Smooth muscle cell (in vitro differentiated cells): ENCODE results near the gene RPTOR. TPM values are rescaled to one million over a fixed set of nuclear protein-coding genes. Genes with fewer than 3 reads are reported as not detected.

Experiments
- DNase-seq: peaks from one replicate; lab custom pipeline; 2025; ENCODE audit not compliant: unreplicated experiment; lab: John Stamatoyannopoulos, UW
- H2AFZ ChIP-seq: fragments of 200-600 bp; sonication (generic); 2 replicates; pipeline ENCODE4 v1.6.0; 2016; ENCODE audit warnings: antibody characterized with exemption, low read depth, mild to moderate bottlenecking
- H3F3A ChIP-seq: fragments of 200-600 bp; sonication (generic); 2 replicates; pipeline ENCODE4 v1.6.0; 2017; ENCODE audit warnings: antibody characterized with exemption, low read depth
- H3K27ac ChIP-seq: fragments of 200-600 bp; sonication (generic); 2 replicates; pipeline ENCODE4 v1.5.1; 2016; ENCODE audit warnings: low read depth, mild to moderate bottlenecking
- H3K27me3 ChIP-seq: fragments of 200-600 bp; sonication (generic); 2 replicates; pipeline ENCODE4 v1.6.1; 2016; ENCODE audit warnings: low read depth, mild to moderate bottlenecking
- H3K36me3 ChIP-seq: fragments of 200-600 bp; sonication (generic); 2 replicates; pipeline ENCODE4 v1.5.1; 2016; ENCODE audit warnings: low read depth
- H3K4me1 ChIP-seq: fragments of 200-600 bp; sonication (generic); 2 replicates; pipeline ENCODE4 v1.5.1; 2016; ENCODE audit warnings: low read depth
- H3K4me2 ChIP-seq: fragments of 200-600 bp; sonication (generic); 2 replicates; pipeline ENCODE4 v1.6.0; 2016; ENCODE audit warnings: mild to moderate bottlenecking
- H3K4me3 ChIP-seq: fragments of 200-600 bp; sonication (generic); 2 replicates; pipeline ENCODE4 v1.5.1; 2016; ENCODE audit warnings: mild to moderate bottlenecking
- H3K79me2 ChIP-seq: fragments of 200-600 bp; sonication (generic); 2 replicates; pipeline ENCODE4 v1.6.0; 2016; ENCODE audit warnings: low read depth, mild to moderate bottlenecking
- H3K9ac ChIP-seq: fragments of 200-600 bp; sonication (generic); 2 replicates; pipeline ENCODE4 v1.6.0; 2016; ENCODE audit warnings: low read depth
- H3K9me3 ChIP-seq: fragments of 200-600 bp; sonication (generic); replicated peaks from 2 replicates; pipeline ENCODE4 v1.5.1; 2016; ENCODE audit warnings: low read depth
- H4K20me1 ChIP-seq: fragments of 200-600 bp; sonication (generic); 2 replicates; pipeline ENCODE4 v1.6.0; 2016; ENCODE audit warnings: low read depth
- CTCF ChIP-seq: fragments of 200-600 bp; sonication (generic); IDR thresholded peaks from 2 replicates; pipeline ENCODE4 v1.5.1; 2017; ENCODE audit warnings: borderline replicate concordance, mild to moderate bottlenecking, antibody characterized with exemption; ENCODE audit not compliant: insufficient read depth, poor library complexity, severe bottlenecking
- WGBS: methylation state at CpG from one replicate; pipeline ENCODE4 v1.1.7; 2016; ENCODE audit warnings: low lambda C conversion rate; 5-methylcytosine and 5-hydroxymethylcytosine counted together
- polyA plus RNA-seq: library from polyadenylated mRNA; unstranded; fragments of >200 nt; fragmentation: Nextera tagmentation; extraction: Ambion mirVana; gene quantifications from 2 replicates; pipeline ENCODE4 v1.2.1, GENCODE V29; 2016
- total RNA-seq: library from RNA; depleted of rRNA; stranded (reverse); fragments of >200 nt; gene quantifications from 2 replicates; pipeline ENCODE4 v1.2.3, GENCODE V29; 2014

RPTOR gene
- total and polyA plus RNA-seq, 2 experiments from 2014 or later: 10.6 to 12.2 TPM

GRCh38 chr17:80671825-80672110 lies 127.1 kb downstream of the RPTOR start:
- 98% methylated on average over 5 of the region's 5 CpGs for WGBS
- Histone ChIP-seq H3K4me3 (no peak overlapping the region), H3K27me3 (no peaks in the 10 kb centered on the region)

GRCh38 chr17:80673152-80673920 lies 128.7 kb downstream of the RPTOR start:
- Histone ChIP-seq H3K27me3 (no peaks in the 10 kb centered on the region), H3K4me2 (peak overlapping the region; percentile 56), H2AFZ (no peak overlapping the region), H4K20me1 (peaks cover 54% of the 10 kb centered on the region), H3K9ac (no peak overlapping the region), H3F3A (peaks cover 11% of the 10 kb centered on the region), H3K27ac (peak overlapping the region; percentile 3), H3K79me2 (peaks cover 22% of the 10 kb centered on the region), H3K9me3 (no peaks in the 10 kb centered on the region), H3K36me3 (no peaks in the 10 kb centered on the region), H3K4me3 (no peak overlapping the region), H3K4me1 (peaks cover 5% of the 10 kb centered on the region)
- TF ChIP-seq CTCF: no peak
- WGBS: 45% methylated on average over 14 of the region's 14 CpGs
- DNase-seq: no peak

More at GRCh38 chr17:80671825-80672110, 127.1 kb downstream of the RPTOR start:
- Histone ChIP-seq H2AFZ (no peak overlapping the region), H3K27ac (no peak overlapping the region), H3K4me2 (no peak overlapping the region), H4K20me1 (peaks cover 62% of the 10 kb centered on the region), H3K9ac (no peak overlapping the region), H3K4me1 (peaks cover 4% of the 10 kb centered on the region), H3K9me3 (no peaks in the 10 kb centered on the region), H3K36me3 (no peaks in the 10 kb centered on the region), H3F3A (peaks cover 6% of the 10 kb centered on the region), H3K79me2 (peaks cover 22% of the 10 kb centered on the region)
- no peak for TF ChIP-seq CTCF
- DNase-seq: no peak

GRCh38 chr17:80675438-80676095 lies 130.9 kb downstream of the RPTOR start:
- 95% methylated on average over 19 of the region's 19 CpGs for WGBS
- Histone ChIP-seq H4K20me1 (peaks cover 53% of the 10 kb centered on the region), H2AFZ (no peak overlapping the region), H3K4me1 (peaks cover 14% of the 10 kb centered on the region), H3F3A (peaks cover 17% of the 10 kb centered on the region), H3K27me3 (no peaks in the 10 kb centered on the region), H3K9ac (no peak overlapping the region), H3K4me3 (no peak overlapping the region), H3K4me2 (no peak overlapping the region), H3K27ac (no peak overlapping the region), H3K79me2 (peaks cover 17% of the 10 kb centered on the region), H3K9me3 (no peaks in the 10 kb centered on the region), H3K36me3 (no peaks in the 10 kb centered on the region)
- no peak for TF ChIP-seq CTCF
- DNase-seq: no peak

- Histone ChIP-seq H4K20me1 (peaks cover 53% of the 10 kb centered on the region), H3K4me3 (no peak overlapping the region), H3K4me2 (no peak overlapping the region), H3K4me1 (peaks cover 14% of the 10 kb centered on the region), H3F3A (peaks cover 17% of the 10 kb centered on the region), H3K27ac (no peak overlapping the region), H3K36me3 (no peaks in the 10 kb centered on the region), H2AFZ (no peak overlapping the region), H3K9ac (no peak overlapping the region), H3K79me2 (peaks cover 19% of the 10 kb centered on the region), H3K27me3 (no peaks in the 10 kb centered on the region), H3K9me3 (no peaks in the 10 kb centered on the region)
- 96% methylated on average over 7 of the region's 7 CpGs for WGBS
- DNase-seq: no peak
- no peak for TF ChIP-seq CTCF
Observed at GRCh38 chr17:80676096-80676466, 131.4 kb downstream of the RPTOR start.
